Activated naive CD8-positive, alpha-beta T cell treated with anti-CD3 and anti-CD28 coated beads, Interleukin-2, amount 50 U/mL, for 24 hours (primary cell): Measurements from ENCODE around the gene GIPC1.
"Not testable (repeated sequence)": the region's sequence is repeated elsewhere in the genome, so short reads cannot be mapped to it uniquely, and the experiment has no call there.

Experiments
- ATAC-seq: fragments of 150-1000 bp; cut with Tn5 transposase; one replicate; pipeline ENCODE4 v1.10.0; 2021
- DNase-seq: peaks from one replicate; pipeline ENCODE4 v3.0.0; 2021
- H3K27ac Mint-ChIP-seq: one replicate; pipeline ENCODE4 v1.8.0; 2021; ENCODE audit warnings: mild to moderate bottlenecking, mixed read lengths
- H3K27me3 Mint-ChIP-seq: one replicate; pipeline ENCODE4 v1.8.0; 2021; ENCODE audit warnings: mixed read lengths
- H3K36me3 Mint-ChIP-seq: one replicate; pipeline ENCODE4 v1.8.0; 2021; ENCODE audit warnings: low read depth, mixed read lengths
- H3K4me1 Mint-ChIP-seq: one replicate; pipeline ENCODE4 v1.8.0; 2021; ENCODE audit warnings: mixed read lengths
- H3K4me3 Mint-ChIP-seq: one replicate; pipeline ENCODE4 v1.8.0; 2021; ENCODE audit warnings: mild to moderate bottlenecking, moderate library complexity, mixed read lengths
- H3K9me3 Mint-ChIP-seq: one replicate; pipeline ENCODE4 v1.8.0; 2021; ENCODE audit warnings: mixed read lengths

GIPC1 gene

DNA sequence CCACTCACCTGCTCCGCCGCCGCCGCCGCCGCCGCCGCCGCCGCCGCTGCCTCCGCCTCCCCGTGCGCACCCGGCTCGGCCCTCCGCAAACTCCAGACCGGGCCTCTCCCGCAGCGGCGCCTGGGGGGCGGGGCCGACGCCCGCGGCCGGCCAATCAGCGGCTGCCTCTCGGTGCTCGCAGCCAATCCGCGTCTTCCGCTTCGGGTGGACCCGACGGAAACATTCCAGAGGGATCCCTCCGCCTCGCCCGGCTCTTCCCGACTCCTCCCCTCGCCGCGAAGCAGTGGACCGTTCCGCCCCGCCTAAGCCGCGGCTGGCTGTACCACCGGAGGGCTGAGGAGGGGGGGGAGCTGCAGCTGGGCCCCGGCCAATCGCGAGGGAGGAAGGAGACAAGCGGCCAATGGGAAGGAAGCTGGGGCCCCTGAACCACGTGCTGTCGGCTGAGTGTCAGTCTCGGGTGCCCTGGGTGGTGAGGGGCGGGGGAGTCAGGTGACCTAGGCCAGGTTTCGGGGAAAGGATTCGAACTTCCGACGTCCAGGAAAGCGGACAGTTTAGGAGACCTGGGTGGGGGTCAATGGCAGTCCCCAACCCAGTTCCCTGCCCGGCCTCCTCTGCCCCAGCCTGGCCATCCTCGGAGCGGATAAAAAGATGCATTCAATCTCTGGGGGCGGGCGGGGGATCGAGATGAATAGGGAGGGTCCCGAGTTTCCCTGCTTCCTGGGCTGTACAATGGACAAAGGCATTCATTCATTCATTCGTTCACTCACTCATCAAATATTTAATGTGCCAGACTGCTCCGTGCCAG lies at the start of gene GIPC1:
Gene GIPC1, minus strand, starts transcription at position 99 of the 805 bp plus-strand sequence. CDS start 13,151 bp downstream, outside the sequence.
- H3K4me3 Mint-ChIP-seq = peak within 1 kb of the TSS; percentile 79
- peaks cover 2% of the 10 kb centered on the region for H3K27me3 Mint-ChIP-seq
- DNase-seq (peak; percentile 85), ATAC-seq (peak; percentile 89)
- H3K9me3 Mint-ChIP-seq = no peaks in the 10 kb centered on the region
- H3K4me1 Mint-ChIP-seq = peaks cover 18% of the 10 kb centered on the region
- peak within 1 kb of the TSS; percentile 78 for H3K27ac Mint-ChIP-seq
- H3K36me3 Mint-ChIP-seq = no peaks in the 10 kb centered on the region

- H3K27me3 Mint-ChIP-seq = no peaks in the 10 kb centered on the region
- DNase-seq (no peak), ATAC-seq (no peak)
- H3K36me3 Mint-ChIP-seq = peaks cover 7% of the 10 kb centered on the region
- H3K9me3 Mint-ChIP-seq = no peaks in the 10 kb centered on the region
- no peak overlapping the region for H3K27ac Mint-ChIP-seq
- peaks cover 20% of the 10 kb centered on the region for H3K4me1 Mint-ChIP-seq
- no peak overlapping the region for H3K4me3 Mint-ChIP-seq
Observed at GRCh38 chr19:14545716-14546082, 49.8 kb upstream of the GIPC1 start.

DNA sequence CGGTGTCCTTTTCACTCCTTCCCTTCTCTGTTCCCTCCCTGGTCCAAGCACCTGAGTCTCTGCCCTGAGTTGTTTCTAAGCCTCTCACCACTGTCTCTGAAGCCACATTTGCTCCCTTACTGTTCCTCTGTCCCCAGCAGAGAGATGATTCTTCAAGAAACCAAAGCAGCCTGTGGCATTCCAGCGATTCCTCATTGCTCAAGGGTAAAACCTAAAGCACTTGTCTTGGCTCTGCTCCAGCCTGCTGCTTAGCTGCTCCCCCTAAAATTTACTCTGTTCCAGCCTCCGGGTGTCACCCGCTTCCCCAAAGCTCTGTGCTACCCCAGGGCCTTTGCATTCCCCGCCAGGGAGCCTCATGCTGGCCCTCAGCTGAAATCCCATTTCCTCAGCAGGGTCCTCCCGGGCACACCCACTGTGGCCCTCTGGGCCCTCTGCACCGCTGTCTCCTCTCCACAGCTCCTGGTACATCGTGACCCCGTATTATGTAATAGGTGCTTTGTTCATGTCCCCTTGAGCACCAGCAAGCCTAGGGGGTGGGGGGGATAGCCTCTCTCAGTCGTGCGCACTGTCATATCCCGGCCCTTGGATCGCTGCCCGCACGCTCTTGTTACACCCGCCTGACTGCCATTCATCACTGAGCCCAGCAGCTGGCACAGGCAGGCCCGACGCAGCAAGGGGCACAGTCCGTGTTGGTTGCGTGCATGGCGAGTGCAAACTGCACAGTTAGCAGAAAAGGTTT lies 49.2 kb upstream of the GIPC1 start:
- Mint-ChIP-seq H3K27ac (no peak overlapping the region), H3K4me3 (no peak overlapping the region), H3K27me3 (no peaks in the 10 kb centered on the region), H3K36me3 (peaks cover 7% of the 10 kb centered on the region), H3K9me3 (no peaks in the 10 kb centered on the region), H3K4me1 (peaks cover 15% of the 10 kb centered on the region)
- DNase-seq (no peak), ATAC-seq (no peak)

GRCh38 chr19:14544047-14544446 lies 48.1 kb upstream of the GIPC1 start:
- H3K4me3 Mint-ChIP-seq = no peak overlapping the region
- ATAC-seq (peak; percentile 60), DNase-seq (no peak)
- no peaks in the 10 kb centered on the region for H3K9me3 Mint-ChIP-seq
- H3K27ac Mint-ChIP-seq = no peak overlapping the region
- H3K36me3 Mint-ChIP-seq = peaks cover 5% of the 10 kb centered on the region
- H3K4me1 Mint-ChIP-seq = peaks cover 16% of the 10 kb centered on the region
- no peaks in the 10 kb centered on the region for H3K27me3 Mint-ChIP-seq

DNA sequence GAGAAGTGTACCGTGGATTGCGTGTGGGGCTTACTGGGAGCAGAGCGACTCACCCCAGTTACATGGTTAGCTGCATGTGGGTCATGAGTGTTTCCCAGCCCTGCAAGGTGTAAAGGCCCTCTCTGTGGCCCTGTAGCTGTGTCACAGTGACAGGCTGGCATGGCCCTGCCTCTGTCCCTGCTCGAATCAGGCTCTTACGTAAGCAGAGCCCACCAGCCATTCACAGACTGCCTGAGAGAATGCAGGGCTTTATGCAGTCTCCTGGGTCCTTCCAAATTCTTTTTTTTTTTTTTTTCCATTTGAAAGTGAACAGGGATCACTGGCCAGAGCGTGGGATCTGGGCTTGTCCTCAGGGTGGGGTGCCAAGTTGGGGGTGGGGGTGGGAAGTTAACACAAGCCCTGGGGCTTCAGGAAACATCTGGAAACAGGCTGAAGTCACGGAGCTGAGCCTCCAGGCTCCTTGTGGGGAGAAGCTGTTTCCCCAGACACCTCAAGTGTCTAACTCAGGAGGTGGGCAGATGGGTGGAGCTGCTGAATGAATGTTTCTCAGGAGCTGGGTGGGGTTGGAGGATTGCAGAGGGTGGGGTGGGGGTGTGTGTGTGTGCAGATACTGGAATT lies 46.9 kb upstream of the GIPC1 start:
- Mint-ChIP-seq H3K4me1 (peaks cover 19% of the 10 kb centered on the region), H3K36me3 (peaks cover 2% of the 10 kb centered on the region), H3K27ac (no peak overlapping the region), H3K27me3 (no peaks in the 10 kb centered on the region), H3K9me3 (no peaks in the 10 kb centered on the region), H3K4me3 (no peak overlapping the region)
- ATAC-seq (no peak), DNase-seq (no peak)

GRCh38 chr19:14541979-14542378 lies 46.1 kb upstream of the GIPC1 start:
- not testable (repeated sequence) for H3K4me3 Mint-ChIP-seq, ATAC-seq, H3K9me3 Mint-ChIP-seq, H3K27me3 Mint-ChIP-seq, H3K36me3 Mint-ChIP-seq, DNase-seq, H3K27ac Mint-ChIP-seq
- H3K4me1 Mint-ChIP-seq = peaks cover 19% of the 10 kb centered on the region

DNA sequence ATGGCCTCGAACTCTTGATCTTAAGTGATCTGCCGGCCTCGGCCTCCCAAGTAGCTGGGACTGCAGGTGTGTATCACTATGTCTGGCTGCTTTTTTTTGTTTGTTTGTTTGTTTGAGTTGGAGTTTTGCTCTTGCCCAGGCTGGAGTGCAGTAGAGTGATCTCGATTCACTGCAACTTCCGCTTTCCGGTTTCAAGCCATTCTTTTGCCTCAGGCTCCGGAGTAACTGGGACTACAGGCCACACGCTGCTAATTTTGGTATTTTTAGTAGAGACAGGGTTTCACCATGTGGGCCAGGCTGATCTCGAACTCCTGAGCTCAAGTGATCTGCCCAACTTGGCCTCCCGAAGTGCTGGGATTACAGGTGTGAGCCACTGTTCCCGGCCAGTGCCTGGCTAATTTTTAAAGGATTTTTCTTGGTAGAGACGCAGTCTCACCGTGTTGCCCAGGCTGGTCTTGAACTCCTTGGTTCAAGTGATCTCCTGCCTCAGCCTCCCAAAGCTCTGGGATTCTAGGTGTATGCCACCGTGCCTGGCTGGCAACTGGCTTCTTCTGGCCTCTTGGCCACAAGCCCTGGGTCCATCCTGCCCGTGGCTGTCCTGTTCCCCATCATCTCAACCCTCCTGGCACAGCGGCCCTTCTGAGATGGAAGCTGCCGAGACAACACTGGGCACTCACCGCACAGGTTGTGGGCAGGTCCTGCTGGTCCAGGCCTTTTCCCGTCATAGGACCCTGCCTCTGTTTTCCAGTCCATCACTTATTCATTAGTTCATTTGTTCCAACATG lies 45.0 kb upstream of the GIPC1 start:
- H3K27ac Mint-ChIP-seq = no peak overlapping the region
- H3K4me3 Mint-ChIP-seq = no peak overlapping the region
- DNase-seq = no peak
- no peaks in the 10 kb centered on the region for H3K9me3 Mint-ChIP-seq
- H3K27me3 Mint-ChIP-seq = no peaks in the 10 kb centered on the region
- no peak for ATAC-seq
- peaks cover 27% of the 10 kb centered on the region for H3K4me1 Mint-ChIP-seq
- peaks cover 2% of the 10 kb centered on the region for H3K36me3 Mint-ChIP-seq

DNA sequence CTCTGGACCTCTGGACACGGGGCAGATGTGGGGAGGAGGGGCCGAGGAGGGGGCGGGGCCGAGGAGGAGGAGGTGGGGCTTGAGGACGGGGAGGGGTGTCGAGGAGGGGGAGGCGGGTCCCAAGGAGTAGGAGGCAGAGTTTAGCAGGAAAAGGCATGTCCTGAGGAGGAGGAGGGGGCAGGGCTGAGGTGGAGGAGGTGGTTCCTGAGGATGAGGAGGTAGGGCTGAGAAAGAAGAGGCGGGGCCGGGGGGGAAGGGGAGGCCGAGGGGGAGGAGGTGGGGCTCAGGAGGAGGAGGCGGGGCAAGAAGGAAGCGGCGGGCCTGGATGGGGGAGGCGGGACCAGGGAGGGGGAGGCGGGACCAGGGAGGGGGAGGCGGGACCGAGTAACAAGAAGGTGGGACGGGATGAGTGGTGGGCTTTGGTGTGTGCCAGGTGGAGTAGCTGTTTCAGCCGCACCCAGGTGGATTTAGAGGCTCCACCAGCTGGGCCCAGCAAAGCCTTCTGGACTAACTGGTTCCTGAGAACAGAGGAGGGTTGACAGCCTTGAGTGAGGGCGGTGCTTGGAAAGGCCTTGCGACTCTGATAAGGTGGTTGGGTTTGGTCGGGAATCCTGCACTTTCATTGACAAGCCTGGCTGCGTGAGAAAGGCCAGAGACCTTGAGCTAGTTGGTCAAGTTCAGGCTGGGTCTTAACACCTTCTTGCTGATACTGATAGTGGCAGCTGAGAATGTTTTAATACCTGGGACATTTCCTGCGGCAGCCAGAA lies 41.2 kb upstream of the GIPC1 start:
- no peaks in the 10 kb centered on the region for H3K36me3 Mint-ChIP-seq
- H3K27me3 Mint-ChIP-seq = no peaks in the 10 kb centered on the region
- peak; percentile 46 for DNase-seq
- peaks cover 34% of the 10 kb centered on the region for H3K4me1 Mint-ChIP-seq
- ATAC-seq = peak; percentile 7
- no peaks in the 10 kb centered on the region for H3K9me3 Mint-ChIP-seq
- no peak overlapping the region for H3K27ac Mint-ChIP-seq
- H3K4me3 Mint-ChIP-seq = no peak overlapping the region

DNA sequence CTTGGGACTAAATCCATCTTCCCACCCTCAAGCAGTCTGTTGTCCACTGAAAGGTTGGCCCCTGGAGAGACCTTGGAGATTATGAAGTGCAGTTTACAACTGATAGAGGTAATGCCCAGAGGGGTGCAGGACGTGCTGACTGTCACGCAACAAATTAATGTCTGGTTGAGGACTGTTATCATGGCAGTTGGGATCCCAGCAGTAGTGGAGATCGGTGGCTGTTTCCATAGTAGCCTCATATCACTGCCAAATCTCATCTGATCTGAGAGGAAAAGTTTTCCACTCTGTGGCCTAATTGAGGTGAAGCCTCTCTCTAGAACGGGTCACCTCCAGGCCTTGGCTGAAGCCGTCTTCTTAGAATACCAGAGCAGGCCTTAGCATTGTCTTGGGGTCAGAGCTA lies 37.5 kb upstream of the GIPC1 start:
- H3K36me3 Mint-ChIP-seq = no peaks in the 10 kb centered on the region
- ATAC-seq (no peak), DNase-seq (no peak)
- no peaks in the 10 kb centered on the region for H3K27me3 Mint-ChIP-seq
- H3K4me3 Mint-ChIP-seq = no peak overlapping the region
- no peaks in the 10 kb centered on the region for H3K9me3 Mint-ChIP-seq
- no peak overlapping the region for H3K27ac Mint-ChIP-seq
- H3K4me1 Mint-ChIP-seq = peaks cover 49% of the 10 kb centered on the region

DNA sequence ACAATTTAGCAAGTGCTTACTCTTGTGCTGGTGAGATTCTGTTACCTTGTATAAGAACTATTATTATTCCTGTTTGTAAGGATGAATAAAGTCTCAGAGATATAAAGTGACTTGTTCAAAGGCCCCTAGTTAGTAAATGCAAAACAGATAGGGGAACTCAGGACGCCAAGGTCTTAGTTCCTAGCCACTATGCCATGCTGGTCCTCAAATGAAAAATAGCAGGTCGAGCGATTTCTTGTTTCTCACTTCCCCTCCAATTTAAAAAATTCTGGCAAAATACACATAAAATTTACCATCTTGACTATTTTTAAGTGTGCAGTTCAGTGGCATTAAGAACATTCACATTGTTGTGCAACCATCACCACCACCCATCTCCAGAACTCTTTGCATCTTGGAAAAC lies 34.6 kb upstream of the GIPC1 start:
- Mint-ChIP-seq H3K4me3 (peak overlapping the region; percentile 92), H3K4me1 (peaks cover 36% of the 10 kb centered on the region), H3K27ac (peak overlapping the region; percentile 55), H3K9me3 (no peaks in the 10 kb centered on the region), H3K27me3 (no peaks in the 10 kb centered on the region), H3K36me3 (no peaks in the 10 kb centered on the region)
- DNase-seq (no peak), ATAC-seq (no peak)

DNA sequence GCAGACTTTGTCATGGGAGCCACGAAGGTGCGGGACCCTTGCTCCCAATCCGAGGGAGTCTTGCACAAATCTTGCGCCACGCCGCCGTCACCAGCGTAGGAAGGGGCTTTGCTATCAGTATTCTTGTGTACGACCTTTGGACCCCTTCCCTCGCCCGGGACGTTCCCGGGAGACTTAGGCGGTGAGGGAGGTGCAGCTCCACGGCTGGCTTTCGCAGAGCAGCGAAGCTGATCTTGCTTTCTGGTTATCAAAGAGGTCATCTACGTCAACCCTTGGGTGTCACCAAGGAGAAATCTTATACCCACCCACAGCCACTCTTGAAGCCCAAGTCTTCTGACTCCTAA lies 34.0 kb upstream of the GIPC1 start:
- no peak for DNase-seq
- H3K27me3 Mint-ChIP-seq = no peaks in the 10 kb centered on the region
- peak overlapping the region; percentile 92 for H3K4me3 Mint-ChIP-seq
- ATAC-seq = no peak
- H3K4me1 Mint-ChIP-seq = peaks cover 35% of the 10 kb centered on the region
- peak overlapping the region; percentile 97 for H3K27ac Mint-ChIP-seq
- H3K36me3 Mint-ChIP-seq = no peaks in the 10 kb centered on the region
- no peaks in the 10 kb centered on the region for H3K9me3 Mint-ChIP-seq

DNA sequence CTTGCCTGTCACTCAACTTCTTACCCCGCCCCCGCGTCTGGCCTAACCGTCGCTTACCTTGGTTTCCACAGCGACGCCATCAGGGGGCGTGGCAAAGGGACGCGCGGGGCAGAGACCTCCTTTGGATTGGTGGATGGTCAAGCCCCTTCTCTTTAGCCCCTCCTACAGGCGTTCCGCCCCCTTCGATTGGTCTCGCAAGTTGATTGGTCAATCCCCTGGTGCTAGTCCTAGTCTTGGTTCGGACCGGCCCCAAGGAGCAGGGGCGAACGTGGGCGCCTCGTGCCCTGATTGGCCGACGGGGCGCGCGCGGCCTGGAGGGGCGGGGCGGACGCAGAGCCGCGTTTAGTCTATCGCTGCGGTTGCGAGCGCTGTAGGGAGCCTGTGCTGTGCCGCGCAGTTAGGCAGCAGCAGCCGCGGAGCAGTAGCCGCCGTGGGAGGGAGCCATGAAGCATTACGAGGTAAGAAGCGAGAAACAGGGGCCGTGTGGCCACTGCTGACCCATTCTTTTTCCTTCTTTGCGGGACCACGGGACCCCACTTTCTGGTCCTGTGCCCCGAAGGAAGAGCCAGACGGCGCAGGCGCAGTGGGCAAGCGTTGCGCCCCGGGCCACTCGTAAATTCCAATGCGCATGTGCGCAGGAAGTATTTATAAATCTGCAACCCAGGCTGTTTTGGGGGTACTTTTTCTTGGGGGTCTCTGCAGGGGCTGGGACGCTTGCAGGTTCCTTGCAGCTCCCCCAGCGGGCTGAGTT lies 33.5 kb upstream of the GIPC1 start, which contains the start of gene TECR:
Gene TECR, plus strand, starts transcription at position 341 of the 751 bp plus-strand sequence. Its CDS starts 103 bp downstream, at position 444.
- peak within 1 kb of the TSS; percentile 92 for H3K4me3 Mint-ChIP-seq
- no peaks in the 10 kb centered on the region for H3K27me3 Mint-ChIP-seq
- peaks cover 35% of the 10 kb centered on the region for H3K4me1 Mint-ChIP-seq
- DNase-seq (peak; percentile 100), ATAC-seq (peak; percentile 98)
- no peaks in the 10 kb centered on the region for H3K36me3 Mint-ChIP-seq
- H3K27ac Mint-ChIP-seq = peak within 1 kb of the TSS; percentile 97
- H3K9me3 Mint-ChIP-seq = no peaks in the 10 kb centered on the region
